Fibroblast of pulmonary artery (primary cell): ENCODE results near the gene ZBTB44.

ENCODE experiments used
- DNase-seq: peaks from one replicate; pipeline ENCODE4 v3.0.0-alpha.2; 2010; ENCODE audit warnings: low read depth
- H3K4me3 ChIP-seq: replicated peaks from 2 replicates; pipeline ENCODE4 v1.5.1; 2011; ENCODE audit warnings: low read depth, mild to moderate bottlenecking, control low read depth, low read length, moderate library complexity
- CTCF ChIP-seq: IDR thresholded peaks from 2 replicates; pipeline ENCODE4 v1.5.1; 2011; ENCODE audit warnings: mild to moderate bottlenecking, control low read depth, low read length, inconsistent platforms; ENCODE audit errors: missing control alignments

The ZBTB44 gene

GRCh38 chr11:130213979-130214281, 100.8 kb downstream of the ZBTB44 start:
- H3K4me3 ChIP-seq = no peak overlapping the region
- no peak for TF ChIP-seq CTCF
- no peak for DNase-seq

- H3K4me3 ChIP-seq = no peak overlapping the region
- DNase-seq = peak; percentile 33
- peak; percentile 80 for TF ChIP-seq CTCF
Measured at GRCh38 chr11:130213143-130213978, 101.4 kb downstream of the ZBTB44 start.

GRCh38 chr11:130212431-130212961, 102.2 kb downstream of the ZBTB44 start:
- no peak for DNase-seq
- H3K4me3 ChIP-seq = no peak overlapping the region
- no peak for TF ChIP-seq CTCF

GRCh38 chr11:130211781-130212401, 102.8 kb downstream of the ZBTB44 start:
- no peak overlapping the region for H3K4me3 ChIP-seq
- DNase-seq = no peak
- no peak for TF ChIP-seq CTCF

- DNase-seq = no peak
- no peak overlapping the region for H3K4me3 ChIP-seq
- TF ChIP-seq CTCF = no peak
Measured at GRCh38 chr11:130211144-130211543, 103.6 kb downstream of the ZBTB44 start.

GRCh38 chr11:130209954-130210854, 104.5 kb downstream of the ZBTB44 start:
- DNase-seq = no peak
- no peak for TF ChIP-seq CTCF
- H3K4me3 ChIP-seq = no peak overlapping the region
